ENCODE results near the gene WNT6. TPM values are rescaled to one million over a fixed set of nuclear protein-coding genes. Genes with fewer than 3 reads are reported as not detected.

The WNT6 gene
- total RNA-seq, 1 donor from 2014 or later: not detected

DNA sequence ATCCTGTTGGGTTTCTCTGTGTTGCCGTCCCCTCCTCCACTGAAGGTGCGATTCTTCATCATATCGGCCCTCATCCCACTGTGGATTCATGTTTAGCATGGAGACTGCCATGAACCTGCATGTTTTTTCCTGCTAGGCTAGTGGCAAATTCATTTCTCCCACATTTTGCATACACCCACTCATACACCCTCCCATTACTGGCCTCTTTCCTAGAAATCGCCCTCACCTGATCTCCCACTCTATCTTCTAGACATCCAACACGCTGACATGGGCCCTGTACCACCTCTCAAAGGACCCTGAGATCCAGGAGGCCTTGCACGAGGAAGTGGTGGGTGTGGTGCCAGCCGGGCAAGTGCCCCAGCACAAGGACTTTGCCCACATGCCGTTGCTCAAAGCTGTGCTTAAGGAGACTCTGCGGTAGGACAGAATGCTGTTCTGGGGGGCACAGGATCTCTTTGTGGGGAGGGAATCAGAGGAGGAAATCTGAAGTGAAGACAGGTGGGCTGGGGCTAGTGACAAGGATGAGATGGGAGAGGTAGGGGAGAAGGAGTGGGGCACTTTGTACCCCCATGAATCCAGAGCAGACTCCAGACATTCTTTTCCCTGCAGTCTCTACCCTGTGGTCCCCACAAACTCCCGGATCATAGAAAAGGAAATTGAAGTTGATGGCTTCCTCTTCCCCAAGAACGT lies 45.7 kb upstream of the WNT6 start:
- Histone ChIP-seq H3K36me3 (peaks cover 38% of the 10 kb centered on the region), H3K9me3 (no peaks in the 10 kb centered on the region), H3K4me3 (no peak overlapping the region), H3K27me3 (no peaks in the 10 kb centered on the region), H3K4me1 (no peaks in the 10 kb centered on the region), H3K27ac (peak overlapping the region; percentile 7)
- DNase-seq (no peak), ATAC-seq (peak; percentile 25)
- intact Hi-C loops (cut with DNase I): no loop called here
- TF ChIP-seq, protein P1, sequence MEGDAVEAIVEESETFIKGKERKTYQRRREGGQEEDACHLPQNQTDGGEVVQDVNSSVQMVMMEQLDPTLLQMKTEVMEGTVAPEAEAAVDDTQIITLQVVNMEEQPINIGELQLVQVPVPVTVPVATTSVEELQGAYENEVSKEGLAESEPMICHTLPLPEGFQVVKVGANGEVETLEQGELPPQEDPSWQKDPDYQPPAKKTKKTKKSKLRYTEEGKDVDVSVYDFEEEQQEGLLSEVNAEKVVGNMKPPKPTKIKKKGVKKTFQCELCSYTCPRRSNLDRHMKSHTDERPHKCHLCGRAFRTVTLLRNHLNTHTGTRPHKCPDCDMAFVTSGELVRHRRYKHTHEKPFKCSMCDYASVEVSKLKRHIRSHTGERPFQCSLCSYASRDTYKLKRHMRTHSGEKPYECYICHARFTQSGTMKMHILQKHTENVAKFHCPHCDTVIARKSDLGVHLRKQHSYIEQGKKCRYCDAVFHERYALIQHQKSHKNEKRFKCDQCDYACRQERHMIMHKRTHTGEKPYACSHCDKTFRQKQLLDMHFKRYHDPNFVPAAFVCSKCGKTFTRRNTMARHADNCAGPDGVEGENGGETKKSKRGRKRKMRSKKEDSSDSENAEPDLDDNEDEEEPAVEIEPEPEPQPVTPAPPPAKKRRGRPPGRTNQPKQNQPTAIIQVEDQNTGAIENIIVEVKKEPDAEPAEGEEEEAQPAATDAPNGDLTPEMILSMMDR (IDR thresholded peaks at IDR 0.05): no peak

DNA sequence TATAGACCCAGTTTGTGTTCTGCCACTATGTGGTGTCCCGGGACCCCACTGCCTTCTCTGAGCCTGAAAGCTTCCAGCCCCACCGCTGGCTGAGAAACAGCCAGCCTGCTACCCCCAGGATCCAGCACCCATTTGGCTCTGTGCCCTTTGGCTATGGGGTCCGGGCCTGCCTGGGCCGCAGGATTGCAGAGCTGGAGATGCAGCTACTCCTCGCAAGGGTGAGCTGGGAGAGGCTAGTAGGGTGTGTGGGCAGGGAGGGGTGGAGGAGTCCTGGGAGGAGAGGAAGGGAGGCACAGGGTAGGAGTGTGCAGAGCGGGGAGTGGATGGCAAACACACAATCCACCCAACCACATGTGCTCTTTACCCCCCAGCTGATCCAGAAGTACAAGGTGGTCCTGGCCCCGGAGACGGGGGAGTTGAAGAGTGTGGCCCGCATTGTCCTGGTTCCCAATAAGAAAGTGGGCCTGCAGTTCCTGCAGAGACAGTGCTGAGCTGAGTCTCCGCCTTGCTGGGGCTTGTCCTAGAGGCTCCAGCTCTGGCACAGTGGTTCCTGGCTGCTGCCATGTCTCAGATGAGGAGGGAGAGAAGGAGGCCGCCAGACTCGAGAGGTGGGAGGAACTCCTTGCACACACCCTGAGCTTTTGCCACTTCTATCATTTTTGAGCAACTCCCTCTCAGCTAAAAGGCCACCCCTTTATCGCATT lies 44.9 kb upstream of the WNT6 start:
- peak; percentile 64 for ATAC-seq
- H3K36me3 ChIP-seq: peaks cover 41% of the 10 kb centered on the region
- no peaks in the 10 kb centered on the region for H3K4me1 ChIP-seq
- intact Hi-C loops (cut with DNase I): no loop called here
- H3K9me3 ChIP-seq: no peaks in the 10 kb centered on the region
- no peak overlapping the region for H3K4me3 ChIP-seq
- H3K27ac ChIP-seq: peak overlapping the region; percentile 7
- DNase-seq: no peak
- TF ChIP-seq, protein P1 (IDR thresholded peaks at IDR 0.05): no peak
- no peaks in the 10 kb centered on the region for H3K27me3 ChIP-seq

DNA sequence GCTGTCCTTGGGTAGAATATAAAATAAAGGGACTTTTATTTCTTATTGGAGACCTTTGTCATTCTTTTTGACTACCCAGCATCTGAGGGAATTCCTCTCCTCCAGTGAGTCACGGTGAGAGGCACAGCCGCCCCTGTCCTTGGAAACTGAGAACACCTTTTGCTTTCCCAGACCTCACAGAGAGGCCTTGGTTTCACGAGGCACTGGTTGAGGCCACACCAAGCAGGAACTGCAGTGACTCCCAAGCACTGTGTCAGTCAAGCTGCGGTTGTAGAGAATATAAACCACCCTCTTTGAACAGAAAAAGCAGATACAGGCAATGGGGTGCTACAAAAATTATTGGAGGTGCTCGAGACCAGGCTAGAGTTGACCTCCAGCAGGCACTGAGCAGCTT lies 44.4 kb upstream of the WNT6 start:
- DNase-seq: no peak
- Histone ChIP-seq H3K27ac (no peak overlapping the region), H3K27me3 (no peaks in the 10 kb centered on the region), H3K36me3 (peaks cover 41% of the 10 kb centered on the region), H3K9me3 (no peaks in the 10 kb centered on the region), H3K4me1 (no peaks in the 10 kb centered on the region), H3K4me3 (no peak overlapping the region)
- TF ChIP-seq, protein P1 (IDR thresholded peaks at IDR 0.05): no peak
- no peak for ATAC-seq
- intact Hi-C loops (cut with DNase I): no loop called here

DNA sequence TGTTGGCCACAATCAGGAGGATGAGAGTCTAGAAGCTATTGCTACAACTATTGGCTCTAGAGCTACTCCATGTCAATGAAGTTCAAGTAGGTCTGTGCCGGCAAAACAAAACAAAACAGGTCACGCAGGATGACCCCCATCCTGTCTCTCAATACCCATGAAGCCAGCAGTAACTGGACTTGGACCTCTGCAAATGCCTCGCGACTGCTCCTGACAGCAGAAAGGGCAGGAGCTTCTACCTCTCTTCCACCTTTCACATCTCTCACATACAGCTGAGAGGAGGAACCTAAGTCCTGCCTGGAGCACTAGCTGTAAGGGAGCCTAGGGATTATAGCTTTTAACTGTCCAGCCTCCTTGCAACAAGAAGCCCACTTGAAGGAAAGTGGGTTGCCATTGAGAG lies 44.0 kb upstream of the WNT6 start:
- ATAC-seq (no peak), DNase-seq (no peak)
- Histone ChIP-seq H3K36me3 (peaks cover 41% of the 10 kb centered on the region), H3K27ac (no peak overlapping the region), H3K4me3 (no peak overlapping the region), H3K9me3 (no peaks in the 10 kb centered on the region), H3K27me3 (no peaks in the 10 kb centered on the region), H3K4me1 (no peaks in the 10 kb centered on the region)
- TF ChIP-seq, protein P1 (IDR thresholded peaks at IDR 0.05): no peak
- intact Hi-C loops (cut with DNase I): no loop called here

DNA sequence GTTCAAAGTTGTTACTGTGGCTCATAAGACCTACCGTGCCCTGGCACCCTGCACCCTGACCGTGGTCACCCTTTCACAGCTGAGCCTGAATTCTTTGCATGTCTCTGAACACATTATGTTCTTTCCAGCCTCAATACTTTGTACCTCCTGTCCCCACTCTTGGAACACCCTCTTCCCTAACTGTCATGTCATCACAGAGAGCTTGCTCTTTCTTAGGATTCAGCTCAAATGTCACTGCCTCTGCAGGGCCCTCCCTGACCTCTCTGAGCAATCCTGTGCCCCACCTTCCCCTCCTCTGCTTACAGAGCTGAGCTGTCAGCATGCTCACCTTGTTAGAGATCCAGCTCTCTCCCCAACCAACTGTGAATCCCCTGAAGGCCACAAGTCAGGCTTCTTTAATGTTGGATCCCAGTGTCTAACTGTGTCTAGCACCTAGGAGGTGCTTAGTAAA lies 43.0 kb upstream of the WNT6 start:
- Histone ChIP-seq H3K27ac (no peak overlapping the region), H3K9me3 (no peaks in the 10 kb centered on the region), H3K36me3 (peaks cover 41% of the 10 kb centered on the region), H3K27me3 (no peaks in the 10 kb centered on the region), H3K4me3 (no peak overlapping the region), H3K4me1 (no peaks in the 10 kb centered on the region)
- ATAC-seq (no peak), DNase-seq (no peak)
- TF ChIP-seq, protein P1 (IDR thresholded peaks at IDR 0.05): no peak
- intact Hi-C loops (cut with DNase I): no loop called here

All from upper lobe of right lung (tissue), 1 donor.